A549 (cell line): ENCODE measurements around the gene GTF2A2. TPM values are rescaled to one million over a fixed set of nuclear protein-coding genes. Genes with fewer than 3 reads are reported as not detected.

Source experiments
- ATAC-seq, 2 experiments: fragments of 200-7000 bp in 1 of 2; fragments of >200 bp in 1 of 2; cut with Nextera tagmentation in 1 of 2; cut with Tn5 transposase in 1 of 2; 3 replicates each; pipeline versions ENCODE4 v1.8.0 to v1.9.1; 2018 to 2020; ENCODE audit warnings: mild to moderate bottlenecking in 1 of 2, moderate library complexity in 1 of 2
- CTCF ChIA-PET: fragments of 300-600 bp; sonication (Branson Sonifier 250); formaldehyde crosslinking; extraction: SDS; loops from one replicate; lab custom pipeline; 2021; ENCODE audit warnings: antibody characterized with exemption, inconsistent platforms; lab: Yijun Ruan, JAX
- POLR2A ChIA-PET: fragments of 350-600 bp; formaldehyde crosslinking; extraction: SDS; loops from one replicate; lab custom pipeline; 2021; ENCODE audit warnings: antibody characterized with exemption, inconsistent platforms; lab: Yijun Ruan, JAX
- DNase-seq, 2 experiments: peaks; one replicate each; pipeline versions ENCODE4 v3.0.0 to v3.0.0-alpha.2; 2011 to 2016; ENCODE audit warnings: low read depth in 1 of 2, low spot score in 1 of 2
- FAIRE-seq: peaks from 2 replicates; lab custom pipeline; 2011; peaks lifted over from hg19 to GRCh38; lab: Jason Lieb, UNC
- H3K27ac ChIP-seq, 2 experiments: fragments of >200 bp; sonication (Bioruptor Twin); formaldehyde crosslinking; 3 replicates each; pipeline ENCODE4 v1.5.1; 2016 to 2017
- H3K4me1 ChIP-seq: fragments of >200 bp; sonication (Bioruptor Twin); formaldehyde crosslinking; 3 replicates; pipeline ENCODE4 v1.6.1; 2016
- H3K4me2 ChIP-seq: fragments of >200 bp; sonication (Bioruptor Twin); formaldehyde crosslinking; 3 replicates; pipeline ENCODE4 v1.6.1; 2016
- H3K4me3 ChIP-seq: fragments of >200 bp; sonication (Bioruptor Twin); formaldehyde crosslinking; 3 replicates; pipeline ENCODE4 v1.5.1; 2016
- H3K9me3 ChIP-seq: fragments of >200 bp; sonication (Bioruptor Twin); formaldehyde crosslinking; 3 replicates; pipeline ENCODE4 v1.6.1; 2016
- CBX2 ChIP-seq: fragments of 200-600 bp; sonication (generic); IDR thresholded peaks from 2 replicates; pipeline ENCODE4 v1.6.1; 2016; ENCODE audit warnings: low read depth, mild to moderate bottlenecking, borderline replicate concordance
- CHD2 ChIP-seq: fragments of 150-350 bp; IDR thresholded peaks from 2 replicates; pipeline ENCODE4 v1.6.1; 2014; ENCODE audit warnings: low read length; ENCODE audit not compliant: partially characterized antibody
- CHD4 ChIP-seq: fragments of 200-600 bp; sonication (generic); IDR thresholded peaks from 2 replicates; pipeline ENCODE4 v1.6.1; 2016; ENCODE audit warnings: antibody characterized with exemption, mild to moderate bottlenecking, borderline replicate concordance
- EHMT2 ChIP-seq: fragments of 200-600 bp; sonication (generic); IDR thresholded peaks from 2 replicates; pipeline ENCODE4 v1.6.1; 2016; ENCODE audit warnings: antibody characterized with exemption, low read depth, mild to moderate bottlenecking, moderate library complexity
- EP300 ChIP-seq, 2 experiments: fragments of >200 bp; sonication (Bioruptor Twin); formaldehyde crosslinking; IDR thresholded peaks; 2 replicates in 1 of 2; 3 replicates in 1 of 2; pipeline ENCODE4 v1.6.1; 2016 to 2017
- ESRRA ChIP-seq: fragments of 150-350 bp; IDR thresholded peaks from 2 replicates; pipeline ENCODE4 v1.6.1; 2014; ENCODE audit warnings: mild to moderate bottlenecking, low read length, borderline replicate concordance
- HDAC2 ChIP-seq: fragments of 200-600 bp; sonication (generic); IDR thresholded peaks from 2 replicates; pipeline ENCODE4 v1.6.1; 2016
- HEYL ChIP-seq: fragments of 250-450 bp; sonication (Bioruptor Pico); IDR thresholded peaks from 2 replicates; pipeline ENCODE4 v1.8.0; 2021; ENCODE audit warnings: mild to moderate bottlenecking, moderate library complexity
- HOXA7 ChIP-seq: fragments of 250-450 bp; sonication (Bioruptor Pico); IDR thresholded peaks from 2 replicates; pipeline ENCODE4 v1.5.0; 2020; ENCODE audit warnings: mild to moderate bottlenecking, moderate library complexity
- HOXB5 ChIP-seq: fragments of 250-450 bp; sonication (Bioruptor Pico); IDR thresholded peaks from 2 replicates; pipeline ENCODE4 v1.5.0; 2020; ENCODE audit warnings: mild to moderate bottlenecking, moderate library complexity
- JUNB ChIP-seq: fragments of >200 bp; sonication (Bioruptor Twin); formaldehyde crosslinking; IDR thresholded peaks from 2 replicates; pipeline ENCODE4 v1.6.1; 2016
- KDM1A ChIP-seq: fragments of 200-600 bp; sonication (generic); IDR thresholded peaks from 2 replicates; pipeline ENCODE4 v1.6.1; 2016; ENCODE audit warnings: low read depth, mild to moderate bottlenecking
- KDM5A ChIP-seq: fragments of 200-600 bp; sonication (generic); IDR thresholded peaks from 2 replicates; pipeline ENCODE4 v1.6.1; 2016; ENCODE audit warnings: antibody characterized with exemption, mild to moderate bottlenecking
- MAZ ChIP-seq: fragments of 150-350 bp; IDR thresholded peaks from 2 replicates; pipeline ENCODE4 v1.6.1; 2014; ENCODE audit warnings: antibody characterized with exemption, low read depth, low read length, borderline replicate concordance
- NR3C1 ChIP-seq: fragments of >200 bp; sonication (Bioruptor Twin); formaldehyde crosslinking; IDR thresholded peaks from 3 replicates; pipeline ENCODE4 v1.6.1; 2017
- PHF8 ChIP-seq: fragments of 200-600 bp; sonication (generic); IDR thresholded peaks from 2 replicates; pipeline ENCODE4 v1.6.1; 2016; ENCODE audit warnings: low read depth, mild to moderate bottlenecking, antibody characterized with exemption, moderate library complexity, borderline replicate concordance
- POLR2AphosphoS2 ChIP-seq: conservative IDR thresholded peaks from 2 replicates; pipeline ENCODE4 v1.6.1; 2012; ENCODE audit warnings: low read length, improper control_type of control experiment, inconsistent platforms
- RAD21 ChIP-seq, 2 experiments: fragments of >200 bp in 1 of 2; sonication (Bioruptor Twin) in 1 of 2; formaldehyde crosslinking in 1 of 2; IDR thresholded peaks in 1 of 2; conservative IDR thresholded peaks in 1 of 2; 2 replicates in 1 of 2; 3 replicates in 1 of 2; pipeline ENCODE4 v1.6.1; 2012 to 2018; ENCODE audit warnings: inconsistent platforms in 1 of 2
- RCOR1 ChIP-seq: fragments of 150-350 bp; IDR thresholded peaks from 2 replicates; pipeline ENCODE4 v1.6.1; 2014; ENCODE audit warnings: antibody characterized with exemption, low read length, low read depth
- RFX5 ChIP-seq: fragments of 450-650 bp; IDR thresholded peaks from 2 replicates; pipeline ENCODE4 v1.7.1; 2014; ENCODE audit warnings: antibody characterized with exemption, mild to moderate bottlenecking, moderate library complexity
- SMC3 ChIP-seq: fragments of >200 bp; sonication (Bioruptor Twin); formaldehyde crosslinking; IDR thresholded peaks from 3 replicates; pipeline ENCODE4 v1.6.1; 2018; ENCODE audit warnings: inconsistent platforms
- SREBF2 ChIP-seq: fragments of 450-650 bp; IDR thresholded peaks from 2 replicates; pipeline ENCODE4 v1.6.1; 2014; ENCODE audit warnings: mild to moderate bottlenecking, moderate library complexity
- TFCP2L1 ChIP-seq: fragments of 250-450 bp; sonication (Bioruptor Pico); IDR thresholded peaks from 2 replicates; pipeline ENCODE4 v1.5.0; 2021; ENCODE audit warnings: mild to moderate bottlenecking
- TP53 ChIP-seq: fragments of 250-450 bp; sonication (Bioruptor Pico); IDR thresholded peaks from 2 replicates; pipeline ENCODE4 v1.5.0; 2021; ENCODE audit warnings: mild to moderate bottlenecking, moderate library complexity
- WGBS: methylation state at CpG from one replicate; pipeline ENCODE4 v1.1.6; 2017; ENCODE audit errors: missing lambda C conversion rate; 5-methylcytosine and 5-hydroxymethylcytosine counted together
- polyA plus RNA-seq, 4 experiments: library from polyadenylated mRNA; depleted of rRNA in 3 of 4; stranded (reverse); fragments of >200 nt; fragmentation: RNase III in 1 of 4; extraction: RNeasy Plus Mini Kit Qiagen cat#74134 plus additional on column Dnase treatment in 1 of 4; gene quantifications; 2 replicates in 3 of 4; 3 replicates in 1 of 4; pipeline ENCODE4 v1.2.3, GENCODE V29; 2011 to 2017
- TF ChIP-seq, protein P1 (sequence below): fragments of 200-600 bp; sonication (generic); IDR thresholded peaks from 2 replicates; pipeline ENCODE4 v1.6.1; 2016; ENCODE audit warnings: antibody characterized with exemption, mild to moderate bottlenecking, moderate library complexity
- TF ChIP-seq, protein P2 (sequence below): fragments of >200 bp; sonication (Bioruptor Twin); formaldehyde crosslinking; IDR thresholded peaks from 3 replicates; pipeline ENCODE4 v1.5.1; 2016
- TF ChIP-seq, protein P3 (sequence below): fragments of 450-650 bp; IDR thresholded peaks from 2 replicates; pipeline ENCODE4 v1.6.1; 2014; ENCODE audit warnings: antibody characterized with exemption
- TF ChIP-seq, protein P4 (sequence below): fragments of 150-350 bp; IDR thresholded peaks from 2 replicates; pipeline ENCODE4 v1.6.1; 2014; ENCODE audit warnings: low read depth, mild to moderate bottlenecking, low read length

GTF2A2 gene
- polyA plus RNA-seq, 2 of the 4 experiments (the other 2 are of a cell fraction): 220 to 282 TPM

DNA sequence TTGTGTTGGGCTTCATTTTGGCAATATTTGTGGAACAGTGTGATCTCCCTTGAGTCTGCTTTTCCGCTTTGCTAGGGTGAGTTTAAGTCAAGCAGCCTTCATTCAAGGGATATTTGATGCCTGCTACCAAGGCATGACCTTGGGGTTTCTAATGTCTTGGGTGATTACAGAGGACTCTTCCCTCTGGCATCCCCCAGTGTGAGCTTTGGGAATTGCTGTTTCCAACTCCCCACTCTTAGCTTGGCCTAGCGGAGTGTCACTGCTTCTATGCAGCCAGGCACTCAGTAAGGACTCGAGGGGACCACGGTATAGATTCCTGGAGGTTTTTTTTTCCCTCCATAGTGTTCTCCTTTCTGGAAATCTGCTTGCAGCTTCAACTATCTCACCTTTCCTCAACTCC, 24.6 kb downstream of the GTF2A2 start:
- H3K27ac ChIP-seq: no peak overlapping the region
- FAIRE-seq (no peak), DNase-seq (peak; percentile 54 to 68), ATAC-seq (peak; percentile 90)
- H3K4me2 ChIP-seq: no peak overlapping the region
- peak; percentile 64 to 84 for TF ChIP-seq RAD21 (conservative IDR thresholded peaks at IDR 0.05 in 1 of 2, IDR thresholded peaks at IDR 0.05 in 1 of 2)
- no peak for TF ChIP-seq CHD4
- no peak for TF ChIP-seq HOXB5 (CRISPR knock-in tag)
- TF ChIP-seq, protein P1, sequence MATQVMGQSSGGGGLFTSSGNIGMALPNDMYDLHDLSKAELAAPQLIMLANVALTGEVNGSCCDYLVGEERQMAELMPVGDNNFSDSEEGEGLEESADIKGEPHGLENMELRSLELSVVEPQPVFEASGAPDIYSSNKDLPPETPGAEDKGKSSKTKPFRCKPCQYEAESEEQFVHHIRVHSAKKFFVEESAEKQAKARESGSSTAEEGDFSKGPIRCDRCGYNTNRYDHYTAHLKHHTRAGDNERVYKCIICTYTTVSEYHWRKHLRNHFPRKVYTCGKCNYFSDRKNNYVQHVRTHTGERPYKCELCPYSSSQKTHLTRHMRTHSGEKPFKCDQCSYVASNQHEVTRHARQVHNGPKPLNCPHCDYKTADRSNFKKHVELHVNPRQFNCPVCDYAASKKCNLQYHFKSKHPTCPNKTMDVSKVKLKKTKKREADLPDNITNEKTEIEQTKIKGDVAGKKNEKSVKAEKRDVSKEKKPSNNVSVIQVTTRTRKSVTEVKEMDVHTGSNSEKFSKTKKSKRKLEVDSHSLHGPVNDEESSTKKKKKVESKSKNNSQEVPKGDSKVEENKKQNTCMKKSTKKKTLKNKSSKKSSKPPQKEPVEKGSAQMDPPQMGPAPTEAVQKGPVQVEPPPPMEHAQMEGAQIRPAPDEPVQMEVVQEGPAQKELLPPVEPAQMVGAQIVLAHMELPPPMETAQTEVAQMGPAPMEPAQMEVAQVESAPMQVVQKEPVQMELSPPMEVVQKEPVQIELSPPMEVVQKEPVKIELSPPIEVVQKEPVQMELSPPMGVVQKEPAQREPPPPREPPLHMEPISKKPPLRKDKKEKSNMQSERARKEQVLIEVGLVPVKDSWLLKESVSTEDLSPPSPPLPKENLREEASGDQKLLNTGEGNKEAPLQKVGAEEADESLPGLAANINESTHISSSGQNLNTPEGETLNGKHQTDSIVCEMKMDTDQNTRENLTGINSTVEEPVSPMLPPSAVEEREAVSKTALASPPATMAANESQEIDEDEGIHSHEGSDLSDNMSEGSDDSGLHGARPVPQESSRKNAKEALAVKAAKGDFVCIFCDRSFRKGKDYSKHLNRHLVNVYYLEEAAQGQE: no peak
- TF ChIP-seq SREBF2: no peak
- TF ChIP-seq JUNB: no peak
- no peak for TF ChIP-seq TP53
- TF ChIP-seq EHMT2: no peak
- peak; percentile 73; the same call in 1 of the 2 replicates for TF ChIP-seq ESRRA
- no peak for TF ChIP-seq PHF8
- no peak for TF ChIP-seq TFCP2L1 (CRISPR knock-in tag)
- no peak for TF ChIP-seq POLR2AphosphoS2
- no peak for TF ChIP-seq CHD2
- TF ChIP-seq, protein P2, sequence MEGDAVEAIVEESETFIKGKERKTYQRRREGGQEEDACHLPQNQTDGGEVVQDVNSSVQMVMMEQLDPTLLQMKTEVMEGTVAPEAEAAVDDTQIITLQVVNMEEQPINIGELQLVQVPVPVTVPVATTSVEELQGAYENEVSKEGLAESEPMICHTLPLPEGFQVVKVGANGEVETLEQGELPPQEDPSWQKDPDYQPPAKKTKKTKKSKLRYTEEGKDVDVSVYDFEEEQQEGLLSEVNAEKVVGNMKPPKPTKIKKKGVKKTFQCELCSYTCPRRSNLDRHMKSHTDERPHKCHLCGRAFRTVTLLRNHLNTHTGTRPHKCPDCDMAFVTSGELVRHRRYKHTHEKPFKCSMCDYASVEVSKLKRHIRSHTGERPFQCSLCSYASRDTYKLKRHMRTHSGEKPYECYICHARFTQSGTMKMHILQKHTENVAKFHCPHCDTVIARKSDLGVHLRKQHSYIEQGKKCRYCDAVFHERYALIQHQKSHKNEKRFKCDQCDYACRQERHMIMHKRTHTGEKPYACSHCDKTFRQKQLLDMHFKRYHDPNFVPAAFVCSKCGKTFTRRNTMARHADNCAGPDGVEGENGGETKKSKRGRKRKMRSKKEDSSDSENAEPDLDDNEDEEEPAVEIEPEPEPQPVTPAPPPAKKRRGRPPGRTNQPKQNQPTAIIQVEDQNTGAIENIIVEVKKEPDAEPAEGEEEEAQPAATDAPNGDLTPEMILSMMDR: peak; percentile 63
- TF ChIP-seq SMC3: peak; percentile 74
- no peak for TF ChIP-seq KDM1A
- no peak for TF ChIP-seq MAZ
- CTCF ChIA-PET: interaction anchor here (0.6 to 29.8 kb wide), 20 partner anchors 10 to 520 kb away, joined by 3 to 685 read pairs (median 4); partner anchors contain the start of gene GCNT3
- no peaks in the 10 kb centered on the region for H3K9me3 ChIP-seq
- H3K4me3 ChIP-seq: no peak overlapping the region
- POLR2A ChIA-PET: interaction anchor here (0.6 to 1.5 kb wide), 2 partner anchors 9 to 25 kb away, joined by 3 read pairs; partner anchors contain the start of gene GTF2A2
- peaks cover 7% of the 10 kb centered on the region; the same call in 1 of the 3 replicates for H3K4me1 ChIP-seq
- 71% methylated on average over 4 of the region's 4 CpGs for WGBS

DNA sequence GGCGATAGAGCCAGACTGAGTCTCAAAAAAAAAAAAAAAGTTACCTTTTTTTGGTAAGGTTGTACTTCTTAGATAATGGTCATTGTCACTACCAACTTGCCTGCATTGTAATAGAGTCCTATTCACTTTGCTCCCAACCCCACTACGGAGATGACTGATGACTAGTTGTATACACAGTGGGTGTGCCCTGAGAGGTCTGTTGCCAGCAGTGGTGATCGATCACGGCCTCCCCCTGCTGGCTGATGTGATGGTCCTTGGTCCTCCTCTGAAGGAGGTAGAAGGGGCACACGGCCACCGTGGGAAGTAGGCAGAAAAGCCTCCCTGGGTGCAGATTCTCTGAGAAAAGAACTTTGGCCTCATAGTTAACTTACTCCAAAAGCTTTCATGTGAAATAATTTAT, 35.0 kb downstream of the GTF2A2 start:
- FAIRE-seq: peak; percentile 99
- H3K9me3 ChIP-seq: no peaks in the 10 kb centered on the region
- TF ChIP-seq HEYL (CRISPR knock-in tag) (no peak), KDM1A (no peak), HOXB5 (CRISPR knock-in tag) (0 out of 2 replicates have a peak, but pooled peaks have one; percentile 50), HDAC2 (no peak), CBX2 (no peak), RCOR1 (0 out of 2 replicates have a peak, but pooled peaks have one; percentile 32), EP300 (IDR thresholded peaks at IDR 0.05) (no peak), RFX5 (no peak), NR3C1 (no peak), RAD21 (conservative IDR thresholded peaks at IDR 0.05 in 1 of 2, IDR thresholded peaks at IDR 0.05 in 1 of 2) (peak; percentile 85 to 91), HOXA7 (no peak), KDM5A (no peak), JUNB (no peak)
- TF ChIP-seq, protein P2: peak; percentile 74
- TF ChIP-seq, protein P3, sequence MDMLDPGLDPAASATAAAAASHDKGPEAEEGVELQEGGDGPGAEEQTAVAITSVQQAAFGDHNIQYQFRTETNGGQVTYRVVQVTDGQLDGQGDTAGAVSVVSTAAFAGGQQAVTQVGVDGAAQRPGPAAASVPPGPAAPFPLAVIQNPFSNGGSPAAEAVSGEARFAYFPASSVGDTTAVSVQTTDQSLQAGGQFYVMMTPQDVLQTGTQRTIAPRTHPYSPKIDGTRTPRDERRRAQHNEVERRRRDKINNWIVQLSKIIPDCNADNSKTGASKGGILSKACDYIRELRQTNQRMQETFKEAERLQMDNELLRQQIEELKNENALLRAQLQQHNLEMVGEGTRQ: no peak
- TF ChIP-seq, protein P4, sequence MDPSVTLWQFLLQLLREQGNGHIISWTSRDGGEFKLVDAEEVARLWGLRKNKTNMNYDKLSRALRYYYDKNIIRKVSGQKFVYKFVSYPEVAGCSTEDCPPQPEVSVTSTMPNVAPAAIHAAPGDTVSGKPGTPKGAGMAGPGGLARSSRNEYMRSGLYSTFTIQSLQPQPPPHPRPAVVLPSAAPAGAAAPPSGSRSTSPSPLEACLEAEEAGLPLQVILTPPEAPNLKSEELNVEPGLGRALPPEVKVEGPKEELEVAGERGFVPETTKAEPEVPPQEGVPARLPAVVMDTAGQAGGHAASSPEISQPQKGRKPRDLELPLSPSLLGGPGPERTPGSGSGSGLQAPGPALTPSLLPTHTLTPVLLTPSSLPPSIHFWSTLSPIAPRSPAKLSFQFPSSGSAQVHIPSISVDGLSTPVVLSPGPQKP: no peak

More for the DNA sequence above, 35.0 kb downstream of the GTF2A2 start:
- no peak overlapping the region for H3K4me3 ChIP-seq
- 24% methylated on average over 6 of the region's 6 CpGs for WGBS
- no peak overlapping the region; a peak in 2 of 6 replicates for H3K27ac ChIP-seq
- CTCF ChIA-PET: interaction anchor here (0.6 to 8.3 kb wide), 19 partner anchors 8 to 1798 kb away, joined by 3 to 129 read pairs (median 6); partner anchors contain the start of gene GCNT3
- H3K4me1 ChIP-seq: peaks cover 21% of the 10 kb centered on the region
- peak overlapping the region; percentile 29 for H3K4me2 ChIP-seq
- peak; percentile 92 to 96 for ATAC-seq
- POLR2A ChIA-PET: interaction anchor here (0.6 to 0.7 kb wide), 2 partner anchors 8 to 27 kb away, joined by 3 read pairs; no protein-coding TSS in a partner anchor
- peak; percentile 86 to 96 for DNase-seq
